OCI-LY3 (cell line): Measurements from ENCODE around the gene GPT2.

Experiments
- CTCF ChIP-seq: fragments of 200-600, 300-600 bp; sonication (generic); IDR thresholded peaks from 2 replicates; pipeline ENCODE4 v1.5.1; 2014; ENCODE audit warnings: antibody characterized with exemption, low read length, low read depth
- EZH2phosphoT487 ChIP-seq: fragments of 200-600 bp; shearing (Covaris generic); IDR thresholded peaks from 2 replicates; pipeline ENCODE4 v1.6.1; 2018; ENCODE audit warnings: antibody characterized with exemption, mixed run types, low read depth

DNA sequence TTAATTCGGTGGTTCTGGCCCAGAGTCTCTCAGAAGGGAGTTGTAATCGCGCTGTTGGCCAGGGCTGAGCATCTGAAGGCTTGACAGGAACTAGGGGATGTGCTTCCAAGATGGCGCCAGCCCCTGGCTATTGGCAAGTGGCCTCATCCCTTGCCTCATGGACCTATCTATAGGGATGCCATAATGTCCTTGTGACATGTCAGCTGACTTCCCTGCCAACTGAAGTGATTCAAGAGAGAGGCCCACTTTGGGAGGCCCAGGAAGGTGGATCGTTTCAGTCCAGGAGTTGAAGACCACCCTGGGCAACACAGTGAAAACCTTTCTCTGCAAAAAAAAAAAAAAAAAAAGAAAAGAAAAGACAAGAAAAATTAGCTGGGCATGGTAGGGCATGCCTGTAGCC lies 38.2 kb upstream of the GPT2 start:
- TF ChIP-seq CTCF (no peak), EZH2phosphoT487 (no peak)
